Lung (tissue), 12 donors: ENCODE measurements around the gene NTRK3. TPM values are rescaled to one million over a fixed set of nuclear protein-coding genes. Genes with fewer than 3 reads are reported as not detected.

ENCODE experiments used
- ATAC-seq: fragments of 200-7000 bp; cut with Tn5 transposase; one replicate; pipeline ENCODE4 v1.9.1; 2020; ENCODE audit warnings: moderate number of reproducible peaks; ENCODE audit not compliant: insufficient read depth, low FRiP score
- DNase-seq, 3 donors: peaks; one replicate each; pipeline ENCODE4 v3.0.0-alpha.2; 2013 to 2017
- H3K27ac ChIP-seq, 2 donors: one replicate each; pipeline ENCODE4 v1.5.1; 2013; ENCODE audit warnings: mild to moderate bottlenecking in 2 of 2, moderate library complexity in 2 of 2, control low read depth in 1 of 2, inconsistent platforms in 1 of 2, low read depth in 1 of 2, low read length in 1 of 2
- H3K27me3 ChIP-seq, 3 donors: one replicate each; pipeline ENCODE4 v1.5.1; 2013; ENCODE audit warnings: low read length in 2 of 3; ENCODE audit not compliant: control insufficient read depth in 3 of 3, insufficient read depth in 3 of 3
- H3K36me3 ChIP-seq, 4 donors: one replicate each; pipeline ENCODE4 v1.5.1; 2013; ENCODE audit warnings: low read length in 4 of 4, mild to moderate bottlenecking in 1 of 4, moderate library complexity in 1 of 4; ENCODE audit not compliant: control insufficient read depth in 4 of 4, insufficient read depth in 4 of 4
- H3K4me1 ChIP-seq, 5 donors: one replicate each; pipeline ENCODE4 v1.5.1; 2013; ENCODE audit warnings: low read length in 5 of 5, mild to moderate bottlenecking in 2 of 5, moderate library complexity in 1 of 5; ENCODE audit not compliant: control insufficient read depth in 5 of 5, insufficient read depth in 5 of 5
- H3K4me3 ChIP-seq: one replicate; pipeline ENCODE4 v1.5.1; 2013; ENCODE audit warnings: mild to moderate bottlenecking, control low read depth, moderate library complexity
- H3K9ac ChIP-seq, 2 donors: one replicate each; pipeline ENCODE4 v1.5.1; 2013; ENCODE audit warnings: low read length in 2 of 2, control low read depth in 1 of 2; ENCODE audit not compliant: insufficient read depth in 1 of 2
- H3K9me3 ChIP-seq, 4 donors: one replicate each; pipeline ENCODE4 v1.5.1; 2013; ENCODE audit warnings: low read length in 3 of 4, mild to moderate bottlenecking in 1 of 4, moderate library complexity in 1 of 4; ENCODE audit not compliant: control insufficient read depth in 4 of 4, insufficient read depth in 3 of 4
- CTCF ChIP-seq: IDR thresholded peaks from 2 replicates; pipeline ENCODE4 v1.5.1; 2012; ENCODE audit warnings: mild to moderate bottlenecking; ENCODE audit errors: control extremely low read depth, extremely low read depth
- WGBS, 2 donors: extraction: QIAGEN DNeasy Blood & Tissue Kit; methylation state at CpG; one replicate each; pipeline ENCODE4 v1.1.7; 2013; 5-methylcytosine and 5-hydroxymethylcytosine counted together
- polyA plus RNA-seq, 2 donors: library from polyadenylated mRNA; stranded (reverse); fragments of 200-250 nt; gene quantifications; one replicate each; pipeline ENCODE4 v1.2.1, GENCODE V29; 2013
- total RNA-seq, 2 donors: library from RNA; depleted of rRNA in 1 of 2; stranded (reverse); fragments of >200 nt in 1 of 2; gene quantifications; one replicate each; pipeline ENCODE4 v1.2.1, GENCODE V29; 2014 to 2021
- donor health status: control.
- donor health status: control.
- donor health status: Bipolar disorder and iron deficiency.
- donor health status: healthy.
- donor health status: DM: yes; HTN: yes; CAD: no.

Gene NTRK3
- total and polyA plus RNA-seq, 4 donors = 0.44 to 11.0 (median 4.2) TPM

- Histone ChIP-seq H3K9me3 (peaks cover 0 to 6% (median 0%) of the 10 kb centered on the region in 4 donors), H3K36me3 (no peaks in the 10 kb centered on the region), H3K27me3 (peaks cover 0 to 6% (median 0%) of the 10 kb centered on the region in 3 donors), H3K4me1 (no peaks in the 10 kb centered on the region), H3K9ac (no peak overlapping the region), H3K4me3 (no peak overlapping the region), H3K27ac (no peak overlapping the region)
- ATAC-seq = no peak
- no peak for TF ChIP-seq CTCF
- DNase-seq = no peak
- 90 to 100% methylated on average over 1 of the region's 1 CpG for WGBS, 2 donors
These were observed 437.8 kb downstream of the NTRK3 start for GRCh38 chr15:87818756-87819155.

GRCh38 chr15:87817553-87817952 lies 439.0 kb downstream of the NTRK3 start:
- Histone ChIP-seq H3K4me1 (no peaks in the 10 kb centered on the region), H3K27ac (no peak overlapping the region), H3K4me3 (no peak overlapping the region), H3K27me3 (no peaks in the 10 kb centered on the region), H3K9me3 (peaks cover 0 to 3% (median 0%) of the 10 kb centered on the region in 4 donors), H3K9ac (no peak overlapping the region), H3K36me3 (no peaks in the 10 kb centered on the region)
- DNase-seq = no peak
- TF ChIP-seq CTCF = no peak
- no peak for ATAC-seq
- WGBS, 2 donors = 95 to 97% methylated on average over 1 of the region's 1 CpG

- Histone ChIP-seq H3K27me3 (no peaks in the 10 kb centered on the region), H3K36me3 (no peaks in the 10 kb centered on the region), H3K4me1 (no peaks in the 10 kb centered on the region), H3K4me3 (no peak overlapping the region), H3K9me3 (peaks cover 0 to 3% (median 0%) of the 10 kb centered on the region in 4 donors), H3K27ac (no peak overlapping the region), H3K9ac (no peak overlapping the region)
- DNase-seq (no peak), ATAC-seq (no peak)
- no peak for TF ChIP-seq CTCF
- WGBS, 2 donors = 66 to 83% methylated on average over 5 of the region's 5 CpGs
These were observed 439.7 kb downstream of the NTRK3 start for GRCh38 chr15:87816811-87817210.

GRCh38 chr15:87816016-87816415 lies 440.5 kb downstream of the NTRK3 start:
- Histone ChIP-seq H3K9me3 (peaks cover 0 to 3% (median 0%) of the 10 kb centered on the region in 4 donors), H3K4me3 (no peak overlapping the region), H3K9ac (no peak overlapping the region), H3K36me3 (no peaks in the 10 kb centered on the region), H3K27ac (no peak overlapping the region), H3K4me1 (no peaks in the 10 kb centered on the region), H3K27me3 (no peaks in the 10 kb centered on the region)
- ATAC-seq = no peak
- WGBS, 2 donors = 81 to 100% methylated on average over 1 of the region's 1 CpG
- DNase-seq = no peak
- TF ChIP-seq CTCF = no peak
